IPS DF 19.7 (cell line): Measurements from ENCODE around the gene BUD31.

Experiments
- DNase-seq: peaks from one replicate; pipeline ENCODE4 v3.0.0-alpha.2; 2013; ENCODE audit warnings: low read depth, low spot score

The BUD31 gene

DNA sequence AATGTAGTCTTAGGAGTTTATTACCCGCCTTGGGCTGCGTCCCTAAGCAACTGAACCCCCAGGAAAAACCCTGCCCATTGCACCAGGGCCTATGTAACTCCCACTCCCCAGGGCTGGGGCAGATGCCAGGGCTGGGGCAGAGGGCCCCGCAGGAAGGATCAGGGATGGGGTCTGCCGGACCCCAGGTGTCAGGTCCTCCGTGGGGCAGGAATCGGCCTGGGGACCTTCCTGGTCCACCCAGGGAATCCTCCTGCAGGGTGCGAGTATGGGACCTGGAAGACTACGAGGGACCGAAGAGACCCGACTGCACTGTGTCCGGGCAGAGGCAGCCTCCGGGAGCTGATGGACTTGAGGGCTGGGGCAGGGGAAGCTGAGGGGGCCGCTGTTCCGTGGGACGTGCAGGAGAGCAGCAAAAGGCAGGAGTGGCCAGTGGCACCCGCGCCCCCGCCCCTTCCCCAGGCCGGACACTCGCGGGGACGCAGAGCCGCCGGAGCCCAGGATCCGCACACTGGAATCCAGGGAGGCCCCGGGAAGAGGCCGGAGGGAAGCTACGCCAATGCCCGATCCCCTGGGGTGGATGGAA, 59.7 kb downstream of the BUD31 start:
- DNase-seq: no peak
